Small intestine (tissue), 7 donors: Measurements from ENCODE around the gene FRMD4B. TPM values are rescaled to one million over a fixed set of nuclear protein-coding genes. Genes with fewer than 3 reads are reported as not detected.
A peak's percentile ranks its signal among the peaks of the same experiment; 100 is the strongest.
"Not testable (repeated sequence)": the region's sequence is repeated elsewhere in the genome, so short reads cannot be mapped to it uniquely, and the experiment has no call there.

Source experiments
- DNase-seq, 2 donors: peaks; one replicate each; pipeline versions ENCODE4 v3.0.0 to v3.0.0-alpha.2; 2013
- FAIRE-seq: peaks from 2 replicates; lab custom pipeline; 2012; peaks lifted over from hg19 to GRCh38; lab: Jason Lieb, UNC
- H3K27ac ChIP-seq, 3 donors: one replicate each; pipeline ENCODE4 v1.5.1; 2013; ENCODE audit warnings: low read length in 2 of 3, mild to moderate bottlenecking in 2 of 3, control low read depth in 1 of 3, inconsistent platforms in 1 of 3, low read depth in 1 of 3, moderate library complexity in 1 of 3
- H3K27me3 ChIP-seq, 3 donors: one replicate each; pipeline ENCODE4 v1.6.1; 2013; ENCODE audit warnings: low read length in 3 of 3, inconsistent platforms in 1 of 3; ENCODE audit not compliant: control insufficient read depth in 3 of 3, insufficient read depth in 3 of 3
- H3K36me3 ChIP-seq, 3 donors: one replicate each; pipeline ENCODE4 v1.6.1; 2013; ENCODE audit warnings: low read length in 3 of 3, inconsistent platforms in 1 of 3, low read depth in 1 of 3, mild to moderate bottlenecking in 1 of 3, moderate library complexity in 1 of 3; ENCODE audit not compliant: control insufficient read depth in 3 of 3, insufficient read depth in 2 of 3
- H3K4me1 ChIP-seq, 3 donors: one replicate each; pipeline ENCODE4 v1.6.1; 2013; ENCODE audit warnings: low read length in 2 of 3, inconsistent platforms in 1 of 3, low read depth in 1 of 3, mild to moderate bottlenecking in 1 of 3, moderate library complexity in 1 of 3; ENCODE audit not compliant: control insufficient read depth in 3 of 3, insufficient read depth in 2 of 3
- H3K4me3 ChIP-seq, 3 donors: one replicate each; pipeline ENCODE4 v1.5.1; 2013; ENCODE audit warnings: low read length in 3 of 3, control low read depth in 1 of 3, inconsistent platforms in 1 of 3, low read depth in 1 of 3, mild to moderate bottlenecking in 1 of 3, moderate library complexity in 1 of 3
- H3K9me3 ChIP-seq, 2 donors: one replicate each; pipeline ENCODE4 v1.6.1; 2013; ENCODE audit warnings: low read depth in 1 of 2, low read length in 1 of 2; ENCODE audit not compliant: control insufficient read depth in 2 of 2, insufficient read depth in 1 of 2
- WGBS, 3 donors: extraction: QIAGEN DNeasy Blood & Tissue Kit; methylation state at CpG; one replicate each; pipeline ENCODE4 v1.1.7; 2013; 5-methylcytosine and 5-hydroxymethylcytosine counted together
- polyA plus RNA-seq, 4 donors: library from polyadenylated mRNA; stranded (reverse) in 3 of 4; unstranded in 1 of 4; fragments of 200-250 nt in 3 of 4; fragments of 120-200 nt in 1 of 4; gene quantifications; one replicate each; pipeline versions ENCODE4 v1.2.1 to v1.2.3, GENCODE V29; 2013
- donor health status: healthy with polysubstance abuse.
- donor health status: control.
- donor health status: control.
- donor health status: Bipolar disorder and iron deficiency.
- donor health status: healthy.

FRMD4B gene
- polyA plus RNA-seq, 4 donors, result 5.6 to 16.3 (median 8.4) TPM

- 91 to 96% (median 91%) methylated on average over 7 of the region's 7 CpGs for WGBS, 3 donors
- H3K27me3 ChIP-seq, result no peaks in the 10 kb centered on the region
- DNase-seq, result no peak
- no peak overlapping the region for H3K27ac ChIP-seq
- FAIRE-seq, result no peak
- H3K9me3 ChIP-seq, result no peaks in the 10 kb centered on the region
- H3K4me3 ChIP-seq, result no peak overlapping the region
- peaks cover 0 to 23% (median 0%) of the 10 kb centered on the region in 3 donors for H3K4me1 ChIP-seq
- H3K36me3 ChIP-seq, result peaks cover 0 to 2% (median 0%) of the 10 kb centered on the region in 3 donors
These were observed 139.3 kb downstream of the FRMD4B start for GRCh38 chr3:69246612-69247011.

- Histone ChIP-seq H3K27me3 (no peaks in the 10 kb centered on the region), H3K4me3 (no peak overlapping the region), H3K27ac (no peak overlapping the region), H3K4me1 (peaks cover 0 to 17% (median 0%) of the 10 kb centered on the region in 3 donors), H3K36me3 (peaks cover 0 to 2% (median 0%) of the 10 kb centered on the region in 3 donors), H3K9me3 (no peaks in the 10 kb centered on the region)
- FAIRE-seq, result no peak
- DNase-seq, result no peak
- 93 to 98% (median 96%) methylated on average over 2 of the region's 2 CpGs for WGBS, 3 donors
These were observed 141.8 kb downstream of the FRMD4B start for GRCh38 chr3:69244039-69244438.

GRCh38 chr3:69241769-69242168 is 144.1 kb downstream of the FRMD4B start:
- no peak for FAIRE-seq

GRCh38 chr3:69240651-69241568 is 145.0 kb downstream of the FRMD4B start:
- Histone ChIP-seq H3K4me1 (peaks cover 0 to 12% (median 5%) of the 10 kb centered on the region in 3 donors), H3K27ac (no peak overlapping the region), H3K4me3 (no peak overlapping the region), H3K36me3 (no peaks in the 10 kb centered on the region), H3K9me3 (no peaks in the 10 kb centered on the region), H3K27me3 (no peaks in the 10 kb centered on the region)
- 73 to 74% (median 73%) methylated on average over 10 of the region's 10 CpGs for WGBS, 3 donors
- DNase-seq, result peak in 1 of 2 donors; percentile 30
- no peak for FAIRE-seq

More at GRCh38 chr3:69241769-69242168, 144.1 kb downstream of the FRMD4B start:
- WGBS, 3 donors, result 92 to 95% (median 92%) methylated on average over 4 of the region's 4 CpGs
- Histone ChIP-seq H3K27me3 (no peaks in the 10 kb centered on the region), H3K9me3 (no peaks in the 10 kb centered on the region), H3K27ac (no peak overlapping the region), H3K4me3 (no peak overlapping the region), H3K36me3 (peaks cover 0 to 2% (median 0%) of the 10 kb centered on the region in 3 donors), H3K4me1 (peaks cover 0 to 14% (median 4%) of the 10 kb centered on the region in 3 donors)
- no peak for DNase-seq

- H3K4me3 ChIP-seq, result no peak overlapping the region
- H3K27me3 ChIP-seq, result no peaks in the 10 kb centered on the region
- no peak for DNase-seq
- whole genome bisulfite sequencing, 3 donors, result 65 to 97% (median 89%) methylated on average over 1 of the region's 1 CpG
- no peak overlapping the region for H3K27ac ChIP-seq
- H3K4me1 ChIP-seq, result peaks cover 0 to 12% (median 5%) of the 10 kb centered on the region in 3 donors
- no peak for FAIRE-seq
- no peaks in the 10 kb centered on the region for H3K36me3 ChIP-seq
- no peaks in the 10 kb centered on the region for H3K9me3 ChIP-seq
These were observed 146.8 kb downstream of the FRMD4B start for GRCh38 chr3:69239063-69239462.

GRCh38 chr3:69236812-69237707 is 148.8 kb downstream of the FRMD4B start:
- H3K9me3 ChIP-seq, result no peaks in the 10 kb centered on the region
- H3K4me3 ChIP-seq, result peak overlapping the region; percentile 3 to 9 (median 6)
- peaks cover 0 to 5% (median 4%) of the 10 kb centered on the region in 3 donors for H3K4me1 ChIP-seq
- H3K36me3 ChIP-seq, result peaks cover 0 to 3% (median 0%) of the 10 kb centered on the region in 3 donors
- no peak overlapping the region for H3K27ac ChIP-seq
- peak in 1 of 2 donors; percentile 34 for DNase-seq
- no peak for FAIRE-seq
- WGBS, 3 donors, result 35 to 53% (median 42%) methylated on average over 8 of the region's 8 CpGs
- H3K27me3 ChIP-seq, result no peaks in the 10 kb centered on the region

GRCh38 chr3:69235882-69236281 is 150.0 kb downstream of the FRMD4B start:
- FAIRE-seq, result no peak

GRCh38 chr3:69235227-69235626 is 150.7 kb downstream of the FRMD4B start:
- H3K4me3 ChIP-seq, H3K4me1 ChIP-seq, DNase-seq, FAIRE-seq, H3K27me3 ChIP-seq, H3K9me3 ChIP-seq, H3K27ac ChIP-seq, H3K36me3 ChIP-seq: not testable (repeated sequence)
- WGBS, 3 donors, result 95 to 97% (median 96%) methylated on average over 4 of the region's 4 CpGs

More at GRCh38 chr3:69235882-69236281, 150.0 kb downstream of the FRMD4B start:
- DNase-seq, result no peak
- Histone ChIP-seq H3K4me3 (no peak overlapping the region), H3K36me3 (peaks cover 0 to 6% (median 0%) of the 10 kb centered on the region in 3 donors), H3K4me1 (peaks cover 0 to 5% (median 4%) of the 10 kb centered on the region in 3 donors), H3K27ac (no peak overlapping the region), H3K27me3 (no peaks in the 10 kb centered on the region), H3K9me3 (no peaks in the 10 kb centered on the region)
- 70 to 72% (median 71%) methylated on average over 3 of the region's 3 CpGs for WGBS, 3 donors
